Kidney (tissue), 11 donors: ENCODE data around the gene HYDIN. TPM values are rescaled to one million over a fixed set of nuclear protein-coding genes. Genes with fewer than 3 reads are reported as not detected.
"Not testable (repeated sequence)": the region's sequence is repeated elsewhere in the genome, so short reads cannot be mapped to it uniquely, and the experiment has no call there.

ENCODE experiments used
- DNase-seq, 5 donors: peaks; one replicate each; pipeline ENCODE4 v3.0.0-alpha.2; 2013 to 2020
- FAIRE-seq: peaks from 2 replicates; lab custom pipeline; 2012; peaks lifted over from hg19 to GRCh38; lab: Jason Lieb, UNC
- H3K27ac ChIP-seq, 2 donors: one replicate each; pipeline ENCODE4 v1.7.0; 2013; ENCODE audit warnings: low read depth in 2 of 2, low read length in 2 of 2, inconsistent platforms in 1 of 2
- H3K27me3 ChIP-seq: one replicate; pipeline ENCODE4 v1.7.1; 2013; ENCODE audit warnings: low read length, inconsistent platforms; ENCODE audit not compliant: control insufficient read depth, insufficient read depth
- H3K36me3 ChIP-seq, 3 donors: one replicate each; pipeline versions ENCODE4 v1.7.0 to v1.7.1; 2013; ENCODE audit warnings: low read length in 3 of 3, control low read depth in 1 of 3, inconsistent platforms in 1 of 3; ENCODE audit not compliant: insufficient read depth in 3 of 3, control insufficient read depth in 2 of 3
- H3K4me1 ChIP-seq, 3 donors: one replicate each; pipeline versions ENCODE4 v1.7.0 to v1.7.1; 2013; ENCODE audit warnings: low read length in 3 of 3, inconsistent platforms in 1 of 3, low read depth in 1 of 3; ENCODE audit not compliant: control insufficient read depth in 2 of 3, insufficient read depth in 2 of 3
- H3K4me3 ChIP-seq, 3 donors: one replicate each; pipeline versions ENCODE4 v1.7.0 to v1.8.1; 2013; ENCODE audit warnings: low read length in 3 of 3, control low read depth in 1 of 3, inconsistent platforms in 1 of 3
- H3K9ac ChIP-seq, 3 donors: one replicate each; pipeline versions ENCODE4 v1.7.0 to v1.7.1; 2013; ENCODE audit warnings: low read length in 3 of 3, control low read depth in 1 of 3, inconsistent platforms in 1 of 3
- H3K9me3 ChIP-seq, 3 donors: one replicate each; pipeline versions ENCODE4 v1.7.0 to v1.7.1; 2013; ENCODE audit warnings: low read length in 3 of 3, control low read depth in 1 of 3, inconsistent platforms in 1 of 3; ENCODE audit not compliant: control insufficient read depth in 2 of 3, insufficient read depth in 1 of 3
- intact Hi-C: fragments of 100-400 bp; cut with DNase I; formaldehyde crosslinking; loops from one replicate; pipeline ENCODE4 v1.11.1; 2022
- polyA plus RNA-seq: library from polyadenylated mRNA; stranded (reverse); fragments of 350-450 nt; fragmentation: Illumina TruSeq; extraction: RNeasy Lipid Tissue Mini Kit (QIAGEN cat#74804); gene quantifications from one replicate; pipeline ENCODE4 v1.2.3, GENCODE V29; 2014; ENCODE audit warnings: low read depth, low replicate concordance; ENCODE audit not compliant: insufficient read depth
- total RNA-seq: library from RNA; stranded (reverse); fragmentation: NEBNext Ultra II Directional; extraction: Animal tissue kit (Norgen Biotek cat#: 25700); gene quantifications from one replicate; pipeline ENCODE4 v1.2.1, GENCODE V29; 2021
- donor health status: control.
- donor health status: control.
- donor health status: DM: yes; HTN: yes; CAD: no.
- donor health status: Normal renal cell carcinoma (clear cell type).

Gene HYDIN
- total and polyA plus RNA-seq, 2 donors from 2014 or later: 1.8 to 21.0 TPM

DNA sequence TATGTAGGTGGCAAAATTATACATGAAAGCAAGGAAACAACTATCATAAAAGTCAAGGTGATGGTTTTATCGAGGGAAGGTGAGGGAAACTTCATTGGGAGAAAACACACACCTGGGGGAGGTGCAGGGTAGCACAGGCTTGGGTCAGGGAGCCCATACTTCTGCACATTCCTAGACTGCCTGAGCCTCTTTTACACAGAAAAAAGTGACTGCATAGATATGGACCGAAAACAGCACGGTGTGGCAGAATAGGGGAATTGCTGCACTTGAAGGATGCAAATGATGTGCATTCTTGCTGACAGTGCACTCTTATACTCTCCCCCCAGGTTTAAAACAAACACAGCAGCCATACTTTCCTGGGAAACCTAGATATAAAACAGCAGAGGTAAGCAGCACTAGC, 120.0 kb downstream of the HYDIN start:
- H3K9me3 ChIP-seq, FAIRE-seq, DNase-seq, H3K27me3 ChIP-seq, H3K4me3 ChIP-seq, H3K36me3 ChIP-seq, H3K4me1 ChIP-seq, H3K27ac ChIP-seq, intact Hi-C loops, H3K9ac ChIP-seq: not testable (repeated sequence)

DNA sequence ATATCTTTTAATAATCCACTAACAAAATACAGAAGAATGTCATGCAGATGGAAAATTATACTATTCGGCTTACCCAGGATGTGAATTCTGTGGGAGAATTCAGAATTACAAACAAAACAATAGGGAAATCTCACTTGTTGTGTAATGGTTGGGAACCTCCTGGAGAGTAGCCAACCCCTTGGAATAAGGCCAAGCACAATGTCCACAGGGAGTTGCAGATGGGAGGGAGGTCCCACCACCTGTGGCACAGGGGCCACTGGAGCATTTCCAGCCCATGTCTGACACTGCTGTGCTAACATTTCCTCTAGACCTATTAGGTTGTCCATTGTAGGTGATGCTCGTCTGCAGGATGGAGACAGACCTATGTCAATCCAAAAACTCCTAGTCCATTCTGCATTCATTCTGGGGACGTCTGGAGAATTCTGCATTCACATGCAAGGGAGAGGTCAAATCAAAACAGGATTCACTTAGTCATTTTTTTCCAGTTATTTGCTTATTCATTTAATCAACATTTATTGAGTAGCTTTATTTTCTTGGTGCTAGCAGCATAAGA, 120.8 kb downstream of the HYDIN start:
- H3K9me3 ChIP-seq, H3K27me3 ChIP-seq, H3K27ac ChIP-seq, H3K4me3 ChIP-seq, H3K36me3 ChIP-seq, DNase-seq, intact Hi-C loops, FAIRE-seq, H3K4me1 ChIP-seq, H3K9ac ChIP-seq: not testable (repeated sequence)

DNA sequence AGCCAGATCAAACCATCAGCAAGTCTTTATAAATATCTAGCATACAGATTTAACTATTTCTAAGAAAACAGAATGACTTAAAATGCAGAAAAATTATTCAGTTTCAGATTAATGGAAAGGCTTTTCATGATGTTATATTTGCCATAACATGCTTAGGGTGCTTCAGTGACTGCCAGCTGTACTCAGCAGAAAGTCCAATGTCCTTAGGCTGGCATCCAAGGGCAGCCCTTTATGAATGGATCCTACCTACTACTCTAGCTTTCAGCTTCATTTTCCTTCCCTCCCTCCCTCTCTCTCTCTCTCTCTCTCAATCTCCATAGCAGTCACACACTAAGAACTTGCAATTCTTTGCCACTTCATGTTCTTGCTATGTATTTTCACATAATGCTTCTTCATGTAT, 124.6 kb downstream of the HYDIN start:
- H3K4me3 ChIP-seq, FAIRE-seq, H3K4me1 ChIP-seq, DNase-seq, H3K36me3 ChIP-seq, intact Hi-C loops, H3K9me3 ChIP-seq, H3K27ac ChIP-seq, H3K27me3 ChIP-seq, H3K9ac ChIP-seq: not testable (repeated sequence)

DNA sequence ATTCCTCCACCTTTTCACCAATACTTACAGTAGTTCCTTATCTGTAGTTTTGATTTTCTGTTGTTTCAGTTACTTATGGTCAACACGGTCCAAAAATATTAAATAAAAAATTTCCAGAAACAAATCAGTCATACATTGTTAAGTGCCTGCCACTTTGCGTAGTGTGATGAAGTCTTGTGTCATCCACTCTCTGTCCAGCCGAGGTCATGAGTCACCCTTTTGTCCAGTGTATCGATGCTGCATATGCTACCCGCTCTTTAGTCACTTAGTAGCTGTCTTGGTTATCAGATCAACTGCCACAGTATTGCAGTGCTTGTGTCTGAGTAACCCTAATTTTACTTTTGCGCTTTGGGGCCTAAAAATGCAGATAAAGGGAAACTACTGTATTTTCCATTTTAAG, 146.9 kb downstream of the HYDIN start:
- H3K9ac ChIP-seq, H3K9me3 ChIP-seq, intact Hi-C loops, H3K27me3 ChIP-seq, H3K27ac ChIP-seq, FAIRE-seq, H3K4me3 ChIP-seq, DNase-seq, H3K4me1 ChIP-seq, H3K36me3 ChIP-seq: not testable (repeated sequence)

DNA sequence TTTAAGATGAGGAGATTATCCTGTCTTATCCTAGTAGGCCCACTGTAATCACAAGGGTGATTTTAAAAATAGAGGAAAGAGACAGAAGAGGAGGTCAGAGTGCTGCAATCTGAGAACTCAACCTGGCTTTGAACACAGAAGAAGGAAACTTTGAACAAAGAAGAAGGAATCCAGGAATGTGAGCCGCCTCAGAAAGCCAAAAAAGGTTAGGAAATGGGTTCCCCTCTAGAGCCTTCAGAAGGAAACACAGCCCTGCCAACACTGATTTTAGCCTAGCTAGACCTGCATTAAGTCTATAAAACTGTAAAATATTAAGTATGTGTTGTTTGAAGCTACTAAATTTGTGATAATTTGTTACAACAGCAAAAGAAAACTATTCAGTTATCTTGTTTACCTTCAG, 149.7 kb downstream of the HYDIN start:
- H3K36me3 ChIP-seq, H3K9ac ChIP-seq, H3K27me3 ChIP-seq, H3K4me3 ChIP-seq, H3K4me1 ChIP-seq, H3K27ac ChIP-seq, H3K9me3 ChIP-seq, FAIRE-seq, intact Hi-C loops, DNase-seq: not testable (repeated sequence)

DNA sequence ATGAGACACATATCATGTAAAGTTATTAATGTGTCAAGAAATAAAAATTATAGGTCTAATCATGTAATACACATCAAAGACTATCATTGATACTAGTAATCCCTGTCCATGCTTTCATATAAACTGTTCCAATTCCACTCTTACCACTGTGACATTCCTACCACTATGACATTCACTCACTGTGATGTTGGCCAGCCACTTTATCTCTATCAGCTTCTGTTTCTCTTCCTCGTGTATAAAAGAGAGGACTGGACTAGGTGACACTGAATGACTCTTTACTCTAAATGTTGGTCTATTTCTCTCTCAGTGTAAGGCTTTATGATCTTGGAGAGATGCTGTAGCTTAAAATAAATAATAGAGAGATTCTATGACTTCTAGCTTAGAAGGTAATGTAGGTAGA, 150.3 kb downstream of the HYDIN start:
- H3K36me3 ChIP-seq, H3K27ac ChIP-seq, H3K9ac ChIP-seq, FAIRE-seq, intact Hi-C loops, H3K27me3 ChIP-seq, H3K9me3 ChIP-seq, H3K4me1 ChIP-seq, DNase-seq, H3K4me3 ChIP-seq: not testable (repeated sequence)

DNA sequence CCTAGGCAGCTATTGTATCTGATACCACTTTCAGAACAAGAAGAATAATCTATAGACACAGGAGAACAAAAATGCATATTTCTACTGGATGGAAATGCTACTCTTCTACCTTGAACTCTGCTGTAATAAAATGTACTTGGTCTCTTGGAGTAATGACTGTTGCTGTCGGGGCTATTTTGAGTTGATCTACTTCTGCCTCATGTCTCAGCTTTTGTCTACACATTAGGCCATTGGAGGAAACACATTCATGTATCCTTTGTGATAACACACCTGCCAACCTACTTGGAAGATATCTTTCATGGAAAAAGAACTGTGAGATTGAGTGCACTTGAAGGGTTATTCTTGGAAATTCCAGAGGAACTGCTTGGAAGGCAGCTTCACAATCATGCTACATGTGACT, 159.9 kb downstream of the HYDIN start:
- H3K9me3 ChIP-seq, DNase-seq, H3K4me3 ChIP-seq, H3K9ac ChIP-seq, FAIRE-seq, intact Hi-C loops, H3K27ac ChIP-seq, H3K4me1 ChIP-seq, H3K36me3 ChIP-seq, H3K27me3 ChIP-seq: not testable (repeated sequence)

DNA sequence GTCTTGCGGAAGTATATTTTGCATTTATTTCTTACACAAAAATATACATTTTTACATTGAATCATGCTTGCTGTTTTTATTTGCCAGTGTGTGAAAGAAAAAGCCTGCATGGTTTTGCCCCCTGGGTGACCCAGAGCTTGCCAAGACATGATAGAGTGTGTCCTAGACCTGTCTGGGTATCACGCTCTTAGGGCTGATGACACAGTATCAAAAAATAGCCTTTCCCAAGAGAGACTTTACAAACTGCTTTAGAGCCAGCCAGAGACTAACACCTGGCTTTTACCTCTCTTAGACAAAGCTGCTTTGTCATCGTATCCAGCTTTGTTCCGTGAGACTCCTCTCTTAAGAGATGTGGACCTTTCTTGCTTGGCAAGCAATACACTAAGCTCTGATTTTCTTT, 160.7 kb downstream of the HYDIN start:
- H3K4me3 ChIP-seq, DNase-seq, H3K4me1 ChIP-seq, H3K36me3 ChIP-seq, H3K27ac ChIP-seq, H3K9me3 ChIP-seq, H3K9ac ChIP-seq, FAIRE-seq, H3K27me3 ChIP-seq, intact Hi-C loops: not testable (repeated sequence)
